ENCODE results near the gene CCDC185. TPM values are rescaled to one million over a fixed set of nuclear protein-coding genes. Genes with fewer than 3 reads are reported as not detected.
"Not testable (repeated sequence)": the region's sequence is repeated elsewhere in the genome, so short reads cannot be mapped to it uniquely, and the experiment has no call there.

CCDC185 gene
- total RNA-seq, 1 donor from 2014 or later, result not detected

DNA sequence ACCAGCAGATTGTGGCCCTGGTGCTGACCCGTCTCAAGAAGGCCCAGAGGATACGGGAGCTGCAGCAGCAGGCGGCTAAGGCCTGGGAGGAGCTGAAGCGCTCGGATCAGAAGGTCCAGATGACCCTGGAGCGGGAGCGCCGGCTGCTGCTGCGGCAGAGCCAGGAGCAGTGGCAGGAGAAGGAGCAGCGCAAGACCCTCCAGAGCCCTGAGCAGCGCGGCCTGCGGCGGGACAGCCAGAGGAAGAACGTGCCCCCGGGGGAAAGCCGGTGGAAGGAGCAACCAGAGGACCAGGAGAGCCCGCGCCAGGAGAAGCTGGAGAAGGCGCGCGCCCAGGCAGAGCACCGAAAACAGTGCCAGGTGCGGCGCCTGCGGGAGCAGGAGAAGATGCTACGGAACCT lies 1.0 kb downstream of the CCDC185 start:
- DNase-seq (ENCODE audit: low spot score), result no peak

DNA sequence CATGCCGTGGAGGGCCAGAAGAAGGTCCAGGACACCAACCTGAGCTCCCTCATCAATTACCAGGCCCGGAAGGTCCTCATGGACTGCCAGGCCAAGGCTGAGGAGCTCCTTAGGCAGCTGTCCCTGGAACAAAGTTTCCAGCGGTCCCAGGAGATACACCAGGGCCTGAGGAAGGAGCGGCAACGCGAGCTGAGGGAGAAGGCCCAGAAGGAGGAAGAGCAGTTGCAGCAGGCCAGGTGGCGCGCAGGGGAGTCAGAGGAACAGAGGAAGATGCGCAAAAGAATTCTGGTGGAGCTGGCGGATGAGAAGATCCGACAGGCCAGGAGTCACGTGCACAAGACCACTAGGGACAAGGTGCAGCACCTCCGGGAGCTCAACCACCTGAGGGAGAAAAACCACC lies 1.5 kb downstream of the CCDC185 start:
- DNase-seq (ENCODE audit: low spot score), result no peak

DNA sequence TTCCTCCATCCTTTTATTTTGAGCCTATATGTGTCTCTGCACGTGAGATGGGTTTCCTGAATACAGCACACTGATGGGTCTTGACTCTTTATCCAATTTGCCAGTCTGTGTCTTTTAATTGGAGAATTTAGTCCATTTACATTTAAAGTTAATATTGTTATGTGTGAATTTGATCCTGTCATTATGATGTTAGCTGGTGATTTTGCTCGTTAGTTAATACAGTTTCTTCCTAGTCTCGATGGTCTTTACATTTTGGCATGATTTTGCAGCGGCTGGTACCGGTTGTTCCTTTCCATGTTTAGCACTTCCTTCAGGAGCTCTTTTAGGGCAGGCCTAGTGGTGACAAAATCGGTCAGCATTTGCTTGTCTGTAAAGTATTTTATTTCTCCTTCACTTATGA lies 6.2 kb downstream of the CCDC185 start:
- not testable (repeated sequence) for DNase-seq (ENCODE audit: low spot score)

DNA sequence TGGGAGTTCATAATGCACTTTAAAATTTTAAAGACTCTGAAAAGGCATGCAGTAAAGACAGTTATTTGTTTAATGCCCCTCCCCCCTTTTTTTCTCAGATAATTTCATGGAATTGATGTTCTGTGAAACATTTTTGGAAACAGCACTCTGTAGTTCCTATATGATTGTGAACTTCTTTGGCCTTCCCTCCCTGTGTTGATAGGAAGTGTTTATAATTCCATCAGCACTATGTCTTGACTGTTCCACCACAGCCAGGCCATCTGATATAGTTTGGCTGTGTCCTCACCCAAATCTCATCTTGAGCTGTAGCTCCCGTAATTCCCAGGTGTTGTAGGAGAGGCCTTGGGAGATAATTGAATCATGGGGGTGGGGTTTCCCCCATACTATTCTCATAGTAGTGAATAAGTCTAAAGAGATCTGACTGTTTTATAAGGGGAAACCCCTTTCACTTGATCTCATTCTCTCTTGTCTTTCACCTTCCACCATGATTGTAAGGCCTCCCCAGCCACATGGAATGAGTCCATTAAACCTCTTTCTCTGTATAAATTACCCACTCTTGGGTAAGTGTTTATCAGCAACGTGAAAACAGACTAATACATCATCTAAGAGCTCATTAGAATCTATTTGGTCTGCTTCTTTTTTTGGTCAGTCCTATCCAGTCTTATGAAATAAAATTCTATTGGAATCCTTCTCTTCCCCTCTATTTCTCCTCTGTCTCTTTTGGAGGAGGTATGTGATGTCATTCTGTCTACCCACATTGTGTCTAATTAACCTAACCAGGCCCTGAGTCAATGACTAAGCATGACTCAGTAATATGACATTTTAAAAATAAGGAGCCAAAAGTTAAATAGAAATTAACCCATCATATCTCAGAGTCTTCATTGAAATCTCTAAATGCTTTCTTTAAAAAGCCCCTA lies 8.9 kb downstream of the CCDC185 start:
- no peak for DNase-seq (ENCODE audit: low spot score)

DNA sequence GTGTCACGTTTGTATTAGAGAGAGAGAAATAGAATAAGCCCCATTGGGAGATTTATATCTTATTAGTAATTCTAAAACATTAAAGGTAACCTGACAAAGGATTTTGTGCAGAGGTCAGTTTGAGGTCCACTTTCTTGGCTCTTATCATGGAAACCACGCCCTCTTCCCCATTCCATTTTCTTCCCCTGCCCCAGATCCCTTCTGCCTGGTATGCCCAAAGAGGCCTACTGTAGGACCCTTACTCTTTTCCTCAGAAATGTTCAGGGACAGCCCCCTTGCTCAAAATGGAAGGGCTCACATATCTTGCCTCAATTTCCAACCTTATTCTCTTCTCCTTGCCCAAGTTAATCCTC lies 9.6 kb downstream of the CCDC185 start:
- no peak for DNase-seq (ENCODE audit: low spot score)

DNA sequence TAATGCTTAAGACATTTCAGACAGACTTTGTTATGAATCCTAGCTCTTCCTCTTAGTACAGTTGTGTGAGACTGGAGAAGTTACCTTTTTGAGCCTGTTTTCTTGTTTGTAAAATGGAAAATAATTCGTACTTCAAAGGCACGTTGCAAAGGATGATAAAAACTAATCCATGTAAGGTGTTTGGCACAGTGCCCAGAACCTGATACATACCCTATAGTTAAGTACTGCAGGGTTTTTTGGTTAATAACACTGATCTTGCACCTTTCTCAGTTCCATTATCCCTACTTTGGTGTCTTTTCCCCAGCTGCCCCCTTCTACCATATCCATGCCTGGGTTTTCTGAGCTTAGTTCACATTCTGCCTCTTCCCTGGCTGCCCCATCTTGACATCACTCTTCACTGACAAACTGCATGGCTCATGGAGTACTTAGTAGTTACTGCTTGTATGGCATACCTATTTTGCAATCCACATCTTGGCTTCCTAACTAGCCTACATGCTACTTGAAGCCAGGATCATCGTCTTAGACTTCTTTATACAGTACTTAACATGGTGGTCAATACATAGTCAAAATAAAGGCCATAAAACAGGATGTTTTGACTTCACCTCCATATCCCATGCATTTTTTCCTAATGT lies 10.1 kb downstream of the CCDC185 start:
- DNase-seq (ENCODE audit: low spot score), result no peak

DNA sequence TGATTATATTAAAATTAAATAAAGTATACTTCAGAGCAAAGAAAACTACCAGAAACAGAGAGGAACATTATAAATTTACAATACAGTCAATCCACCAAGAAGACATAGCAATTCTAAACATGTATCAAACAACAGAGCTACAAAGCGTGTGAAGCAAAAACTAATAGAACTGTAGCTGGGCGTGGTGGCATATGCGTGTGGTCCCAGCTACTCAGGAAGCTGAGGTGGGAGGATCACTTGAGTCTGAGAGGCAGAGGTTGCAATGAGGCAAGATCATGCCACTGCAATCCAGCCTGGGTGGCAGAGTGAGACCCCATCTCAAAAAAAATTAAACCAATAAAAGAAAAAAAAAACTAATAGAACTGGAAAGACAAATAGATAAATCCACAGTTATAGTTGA lies 12.3 kb downstream of the CCDC185 start:
- no peak for DNase-seq (ENCODE audit: low spot score)

DNA sequence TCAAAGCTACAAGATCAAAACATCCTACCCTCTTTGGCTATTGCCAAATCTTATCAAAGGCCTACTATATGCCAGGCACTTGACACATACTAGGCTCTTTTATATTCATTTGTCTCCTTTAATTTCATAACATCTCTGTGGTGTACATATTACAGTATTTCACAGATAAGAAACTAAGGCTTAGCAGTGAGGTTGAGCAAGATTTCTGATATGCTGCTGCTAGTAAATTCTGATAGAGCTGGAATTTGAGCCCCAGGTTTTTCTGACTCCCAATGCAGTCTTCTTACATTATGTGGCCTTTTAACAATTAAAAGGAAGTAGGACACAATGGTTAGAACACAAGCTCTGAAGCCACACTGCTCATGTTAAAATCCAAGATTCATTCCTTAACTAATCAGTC lies 16.8 kb downstream of the CCDC185 start:
- DNase-seq (ENCODE audit: low spot score), result no peak

DNA sequence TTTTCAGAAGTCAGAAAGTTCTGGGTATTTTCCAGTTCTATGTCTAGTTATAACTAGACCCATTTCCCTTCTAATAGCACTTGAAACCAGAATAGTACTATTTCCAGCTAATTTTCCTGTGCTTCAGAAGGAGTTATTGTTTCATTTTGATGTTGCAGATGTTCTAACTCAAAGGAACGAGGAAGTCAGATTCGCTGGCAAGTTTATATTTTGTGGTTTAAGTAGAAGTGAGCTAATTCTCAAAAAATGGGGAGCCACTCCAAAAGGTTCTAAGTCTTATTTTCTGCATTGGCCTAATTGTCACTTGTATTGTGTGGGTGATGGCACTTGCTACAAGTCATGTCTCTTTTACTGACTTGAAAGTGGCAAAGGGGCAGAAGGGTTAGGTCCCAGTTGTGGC lies 18.1 kb downstream of the CCDC185 start:
- DNase-seq (ENCODE audit: low spot score), result no peak

DNA sequence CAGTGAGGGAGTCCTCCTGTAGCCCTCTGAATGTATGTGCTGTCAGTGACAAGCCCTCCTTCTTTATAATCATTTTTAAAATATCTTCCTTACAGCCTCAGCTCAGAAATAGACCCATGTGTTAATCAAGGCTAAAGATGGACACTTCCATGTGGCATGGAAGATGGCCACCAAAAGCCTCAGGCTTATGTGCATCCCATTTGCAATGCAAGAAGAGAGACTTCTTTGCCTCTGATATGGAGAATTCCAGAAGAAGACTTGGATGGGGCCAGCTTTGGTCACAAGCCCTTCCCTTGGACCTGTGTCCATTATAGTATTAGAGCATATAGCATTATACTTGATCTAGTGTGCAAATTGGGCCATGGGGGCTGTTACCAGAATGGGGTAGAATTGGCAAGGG lies 18.5 kb downstream of the CCDC185 start:
- DNase-seq (ENCODE audit: low spot score), result no peak

DNA sequence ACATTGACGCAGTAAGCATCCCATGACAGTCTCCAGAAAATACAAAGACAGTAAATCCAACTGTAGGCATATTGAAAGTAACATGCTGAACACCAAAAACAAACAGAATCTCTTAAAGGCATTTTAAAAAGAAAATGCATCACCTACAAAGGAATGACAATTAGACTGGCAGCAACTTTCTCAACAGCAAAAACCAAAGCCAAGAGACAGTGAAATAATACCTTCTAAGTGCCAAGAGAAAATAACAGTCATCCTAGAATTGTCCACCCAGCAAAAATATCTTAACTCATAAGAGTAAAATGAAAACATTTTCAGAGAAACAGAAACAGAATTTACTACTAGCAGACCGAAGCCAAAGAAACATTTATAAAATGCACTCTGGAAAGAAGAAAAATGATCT lies 20.0 kb downstream of the CCDC185 start:
- no peak for DNase-seq (ENCODE audit: low spot score)

DNA sequence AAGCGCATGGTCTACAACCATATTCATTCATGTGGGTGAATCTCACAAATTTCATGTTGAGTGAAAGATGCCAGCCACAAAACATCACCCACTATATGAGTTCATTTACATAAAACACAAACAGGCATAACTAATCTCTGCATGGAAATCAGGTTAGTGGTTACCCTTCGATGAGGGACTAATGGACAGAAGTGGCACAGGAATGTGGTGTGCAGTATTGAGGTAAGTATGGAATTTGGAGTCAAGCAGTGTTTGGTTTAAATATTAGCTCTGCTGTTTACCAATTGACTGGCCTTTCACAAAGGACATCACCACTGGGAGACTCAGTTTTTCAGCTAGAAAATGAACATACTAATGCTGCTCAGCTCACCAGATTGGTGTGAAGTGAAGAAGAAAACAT lies 24.2 kb downstream of the CCDC185 start:
- no peak for DNase-seq (ENCODE audit: low spot score)

DNA sequence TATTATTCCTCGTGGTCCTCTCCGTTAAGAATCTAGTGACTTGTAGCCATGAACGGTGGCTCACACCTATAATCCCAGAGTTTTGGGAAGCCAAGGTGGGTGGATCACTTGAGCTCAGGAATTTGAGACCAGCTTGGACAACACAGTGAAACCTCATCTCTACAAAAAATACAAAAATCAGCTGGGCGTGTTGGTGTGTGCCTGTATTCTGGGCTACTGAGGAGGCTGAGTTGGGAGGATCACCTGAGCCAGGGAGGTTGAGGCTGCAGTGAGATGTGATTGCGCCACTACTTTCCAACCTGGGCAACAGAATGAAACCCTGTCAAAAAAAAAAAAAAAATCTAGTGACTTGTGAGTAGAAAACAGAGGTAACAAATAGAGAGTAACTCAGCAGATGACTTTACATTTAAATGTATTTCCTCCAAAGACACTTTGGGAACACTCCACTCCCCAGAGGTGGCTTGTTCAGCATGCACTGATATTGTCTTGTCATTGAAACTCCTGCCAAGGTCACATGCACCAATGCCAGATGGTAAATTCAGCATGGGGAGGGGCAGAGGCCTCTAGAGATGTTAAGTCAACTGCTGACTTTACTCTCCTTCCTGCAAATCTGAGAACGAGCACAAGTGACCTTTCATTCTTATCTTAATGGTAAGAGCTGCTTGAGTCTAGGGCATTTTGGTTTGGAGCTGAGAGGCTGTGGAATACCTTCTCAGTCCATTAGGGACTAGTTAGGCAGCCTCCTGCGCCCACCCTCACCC lies 24.9 kb downstream of the CCDC185 start:
- no peak for DNase-seq (ENCODE audit: low spot score)

DNA sequence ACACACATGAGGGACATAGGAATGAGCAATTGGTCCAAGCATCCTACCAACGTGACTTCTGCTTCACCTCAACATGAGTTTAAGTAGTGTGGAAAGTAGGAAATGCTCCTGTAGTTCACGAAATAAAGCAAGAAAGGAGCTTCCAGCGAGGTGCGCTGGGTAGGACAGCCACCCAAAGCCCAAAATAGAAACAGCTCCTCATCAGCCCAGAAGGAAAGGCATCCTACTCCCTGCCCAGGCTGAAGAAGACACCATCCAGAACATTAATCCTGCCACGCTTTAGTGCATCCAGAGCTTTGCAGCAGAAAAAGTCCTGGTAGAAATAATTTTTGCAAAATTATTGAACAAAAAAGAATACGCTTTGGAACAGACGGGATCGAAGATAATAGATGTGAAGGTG lies 25.9 kb downstream of the CCDC185 start:
- DNase-seq (ENCODE audit: low spot score), result no peak

DNA sequence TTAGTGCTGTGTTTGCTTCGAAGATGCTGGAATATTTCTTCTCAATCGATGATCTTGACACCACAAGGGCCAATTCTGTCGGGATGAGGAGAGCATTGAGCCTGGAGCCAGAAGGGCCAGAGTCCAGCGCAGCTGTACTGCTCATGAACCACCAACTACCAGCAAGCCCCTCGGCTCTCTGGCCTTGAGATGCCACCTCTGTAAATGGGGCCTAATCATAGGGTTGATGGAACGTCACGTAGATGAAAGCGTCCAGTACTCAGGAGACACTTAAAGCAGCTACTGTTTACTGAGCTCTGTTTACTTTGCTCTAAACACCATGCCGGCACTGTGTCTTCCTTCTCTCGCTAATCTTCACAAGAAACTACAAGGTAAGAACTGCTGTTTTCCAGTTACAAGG lies 26.3 kb downstream of the CCDC185 start:
- no peak for DNase-seq (ENCODE audit: low spot score)

DNA sequence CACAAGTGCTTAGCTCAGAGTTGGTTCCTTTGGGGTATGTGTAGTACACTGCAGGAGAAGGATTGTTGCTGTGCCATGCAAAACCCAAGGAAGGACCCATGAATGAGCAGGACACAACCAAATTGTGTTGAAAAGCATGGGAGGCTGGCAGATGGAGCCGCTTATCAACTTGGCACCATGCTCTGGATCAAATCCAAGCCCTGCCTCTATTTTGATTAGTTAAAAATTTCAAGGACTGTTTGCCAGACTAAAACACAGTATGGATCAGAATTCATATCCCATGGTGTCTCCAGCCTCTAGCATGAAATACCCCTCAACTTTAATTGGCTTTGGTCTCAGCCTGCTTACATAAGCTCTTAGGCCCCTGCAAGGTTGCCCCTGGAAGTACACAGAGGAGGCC lies 27.8 kb downstream of the CCDC185 start:
- peak; percentile 42 for DNase-seq (ENCODE audit: low spot score)

DNA sequence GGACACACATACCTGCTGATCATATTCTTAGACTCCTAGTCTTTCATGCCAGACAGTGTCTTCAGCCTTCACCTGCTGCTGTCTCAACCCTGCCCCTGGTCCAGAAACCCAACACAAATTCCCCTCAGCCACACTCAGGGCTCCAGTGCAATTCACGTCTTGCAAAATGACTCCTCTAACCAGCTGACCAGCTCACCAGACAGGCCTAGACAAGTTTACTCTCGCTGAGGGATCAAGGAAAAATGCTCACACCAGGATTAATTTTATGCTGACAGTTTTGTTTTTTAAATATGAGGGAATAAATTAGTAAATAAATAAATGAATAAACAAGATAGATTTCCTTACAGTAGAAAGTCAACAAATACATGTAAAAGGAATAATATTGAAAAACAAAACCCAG lies 28.5 kb downstream of the CCDC185 start:
- no peak for DNase-seq (ENCODE audit: low spot score)

DNA sequence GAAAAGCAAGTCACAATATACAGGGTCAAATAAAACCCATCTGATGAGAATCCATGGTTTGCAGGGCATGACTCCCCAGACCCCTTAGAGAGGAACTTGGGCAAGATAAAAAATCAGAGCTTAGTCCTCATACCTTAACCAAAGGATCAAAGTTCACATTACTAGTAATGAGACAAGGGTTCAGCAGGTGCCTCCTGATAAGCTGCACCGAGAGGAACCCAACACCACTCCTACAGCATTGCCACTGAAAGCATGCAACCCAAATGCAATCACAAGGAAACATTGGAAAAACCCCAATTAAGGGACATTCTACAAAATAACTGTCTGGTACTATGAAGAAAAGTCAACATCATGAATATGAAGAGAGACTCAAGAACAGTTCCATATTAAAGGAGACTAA lies 29.7 kb downstream of the CCDC185 start:
- DNase-seq (ENCODE audit: low spot score), result no peak

DNA sequence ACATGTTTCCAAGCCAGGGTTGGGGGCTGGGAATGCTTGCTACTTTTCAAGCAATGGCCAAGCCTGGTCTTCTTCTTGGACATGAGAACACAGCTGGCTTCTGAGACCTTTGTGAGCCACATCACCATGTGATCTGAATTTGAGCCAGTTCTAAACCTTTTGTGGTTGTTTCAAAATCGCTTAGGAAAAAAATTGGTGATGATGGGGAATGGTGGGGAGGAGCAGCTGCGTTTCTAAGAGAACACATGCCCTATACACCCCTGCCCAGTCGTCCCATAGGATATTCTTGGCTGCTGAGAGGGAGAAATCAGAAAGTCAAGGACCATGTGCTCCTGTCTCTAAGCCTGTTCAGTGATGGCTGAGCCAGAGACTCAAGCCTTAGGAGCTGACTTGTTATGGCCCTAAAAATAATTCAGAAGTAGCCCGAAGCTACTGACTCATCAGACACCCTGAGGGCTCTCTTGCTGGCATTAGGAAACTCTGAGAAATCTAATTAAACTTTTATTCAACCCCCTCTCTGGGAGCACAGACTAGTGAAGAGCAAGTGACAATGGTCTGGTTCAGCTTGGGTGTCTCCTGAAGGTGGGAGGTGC lies 30.5 kb downstream of the CCDC185 start:
- no peak for DNase-seq (ENCODE audit: low spot score)

DNA sequence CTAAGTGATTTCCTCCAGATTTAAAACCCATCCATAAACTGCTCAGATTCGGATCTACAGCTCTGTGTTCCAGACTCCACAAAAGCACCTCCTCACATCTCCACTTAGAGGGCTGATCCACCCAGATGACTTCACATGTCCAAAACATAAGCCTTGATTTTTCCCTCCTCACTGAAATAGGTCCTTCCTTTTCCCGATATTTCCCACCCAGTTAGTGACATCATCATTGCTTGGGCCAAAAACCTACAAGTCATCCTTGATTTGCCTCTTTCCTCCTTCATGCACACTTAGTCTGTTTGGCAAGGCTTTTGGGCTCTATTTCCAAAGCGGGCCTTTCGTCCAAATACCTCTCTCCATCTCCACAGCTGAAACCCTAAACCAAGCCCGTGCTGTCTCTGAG lies 32.3 kb downstream of the CCDC185 start:
- DNase-seq (ENCODE audit: low spot score), result no peak

DNA sequence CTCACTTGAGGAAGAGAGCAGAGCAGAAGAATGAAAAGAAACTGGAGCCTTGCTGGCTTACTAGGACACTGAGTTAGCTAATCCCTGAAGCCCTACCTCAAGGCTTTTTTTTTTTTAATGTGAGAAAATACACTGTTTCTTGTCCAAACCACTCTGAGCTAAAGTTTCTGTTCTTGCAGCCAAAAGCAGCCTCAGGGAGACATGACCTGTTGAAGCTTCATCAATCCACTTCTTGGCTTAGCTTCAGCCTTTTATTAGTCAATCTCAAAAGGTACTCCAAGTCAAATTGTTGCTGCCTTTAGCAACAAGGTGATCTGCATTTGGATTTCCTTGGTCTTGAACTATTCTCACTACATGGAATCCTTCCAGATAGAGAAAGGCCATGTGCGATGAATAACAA lies 33.7 kb downstream of the CCDC185 start:
- no peak for DNase-seq (ENCODE audit: low spot score)

DNA sequence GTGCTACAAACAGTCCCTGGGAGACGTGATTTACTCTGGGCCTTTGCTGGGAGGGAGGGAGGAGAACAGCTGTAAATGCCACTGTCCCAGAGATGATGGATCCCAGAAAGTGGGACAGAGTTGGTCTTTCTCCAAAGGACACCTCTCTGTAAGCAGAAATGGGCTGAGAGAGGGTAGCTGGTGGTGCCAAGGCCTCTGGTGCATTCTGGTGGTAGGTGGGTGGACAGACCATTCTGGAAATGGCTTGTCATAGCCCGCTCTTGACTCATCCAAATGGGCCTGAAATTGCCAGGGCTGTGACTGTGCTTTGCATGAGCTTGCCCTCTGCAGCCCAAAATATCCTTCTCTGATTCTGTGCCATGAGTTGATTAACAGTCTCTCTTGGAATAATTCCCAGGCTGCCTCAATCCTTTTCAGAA lies 36.1 kb downstream of the CCDC185 start:
- no peak for DNase-seq (ENCODE audit: low spot score)
